ENCODE measurements around the gene STMN3.

GRCh38 chr20:63687419-63688178 lies 34.4 kb upstream of the STMN3 start:
- TF ChIP-seq, protein P1, sequence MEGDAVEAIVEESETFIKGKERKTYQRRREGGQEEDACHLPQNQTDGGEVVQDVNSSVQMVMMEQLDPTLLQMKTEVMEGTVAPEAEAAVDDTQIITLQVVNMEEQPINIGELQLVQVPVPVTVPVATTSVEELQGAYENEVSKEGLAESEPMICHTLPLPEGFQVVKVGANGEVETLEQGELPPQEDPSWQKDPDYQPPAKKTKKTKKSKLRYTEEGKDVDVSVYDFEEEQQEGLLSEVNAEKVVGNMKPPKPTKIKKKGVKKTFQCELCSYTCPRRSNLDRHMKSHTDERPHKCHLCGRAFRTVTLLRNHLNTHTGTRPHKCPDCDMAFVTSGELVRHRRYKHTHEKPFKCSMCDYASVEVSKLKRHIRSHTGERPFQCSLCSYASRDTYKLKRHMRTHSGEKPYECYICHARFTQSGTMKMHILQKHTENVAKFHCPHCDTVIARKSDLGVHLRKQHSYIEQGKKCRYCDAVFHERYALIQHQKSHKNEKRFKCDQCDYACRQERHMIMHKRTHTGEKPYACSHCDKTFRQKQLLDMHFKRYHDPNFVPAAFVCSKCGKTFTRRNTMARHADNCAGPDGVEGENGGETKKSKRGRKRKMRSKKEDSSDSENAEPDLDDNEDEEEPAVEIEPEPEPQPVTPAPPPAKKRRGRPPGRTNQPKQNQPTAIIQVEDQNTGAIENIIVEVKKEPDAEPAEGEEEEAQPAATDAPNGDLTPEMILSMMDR (IDR thresholded peaks at IDR 0.05; ENCODE audit: low read depth, low read length, missing input control): no peak
- TF ChIP-seq, protein P2, sequence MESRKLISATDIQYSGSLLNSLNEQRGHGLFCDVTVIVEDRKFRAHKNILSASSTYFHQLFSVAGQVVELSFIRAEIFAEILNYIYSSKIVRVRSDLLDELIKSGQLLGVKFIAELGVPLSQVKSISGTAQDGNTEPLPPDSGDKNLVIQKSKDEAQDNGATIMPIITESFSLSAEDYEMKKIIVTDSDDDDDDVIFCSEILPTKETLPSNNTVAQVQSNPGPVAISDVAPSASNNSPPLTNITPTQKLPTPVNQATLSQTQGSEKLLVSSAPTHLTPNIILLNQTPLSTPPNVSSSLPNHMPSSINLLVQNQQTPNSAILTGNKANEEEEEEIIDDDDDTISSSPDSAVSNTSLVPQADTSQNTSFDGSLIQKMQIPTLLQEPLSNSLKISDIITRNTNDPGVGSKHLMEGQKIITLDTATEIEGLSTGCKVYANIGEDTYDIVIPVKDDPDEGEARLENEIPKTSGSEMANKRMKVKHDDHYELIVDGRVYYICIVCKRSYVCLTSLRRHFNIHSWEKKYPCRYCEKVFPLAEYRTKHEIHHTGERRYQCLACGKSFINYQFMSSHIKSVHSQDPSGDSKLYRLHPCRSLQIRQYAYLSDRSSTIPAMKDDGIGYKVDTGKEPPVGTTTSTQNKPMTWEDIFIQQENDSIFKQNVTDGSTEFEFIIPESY (IDR thresholded peaks at IDR 0.05): no peak
- TF ChIP-seq, protein P3, sequence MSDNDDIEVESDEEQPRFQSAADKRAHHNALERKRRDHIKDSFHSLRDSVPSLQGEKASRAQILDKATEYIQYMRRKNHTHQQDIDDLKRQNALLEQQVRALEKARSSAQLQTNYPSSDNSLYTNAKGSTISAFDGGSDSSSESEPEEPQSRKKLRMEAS (IDR thresholded peaks at IDR 0.05): no peak
- TF ChIP-seq TAF1 (conservative IDR thresholded peaks at IDR 0.05) (no peak), JUND (IDR thresholded peaks at IDR 0.05) (no peak), YY1 (IDR thresholded peaks at IDR 0.05) (no peak), RAD21 (IDR thresholded peaks at IDR 0.05) (no peak), ATF3 (IDR thresholded peaks at IDR 0.05) (no peak), RXRA (IDR thresholded peaks at IDR 0.05) (no peak)
- TF ChIP-seq, protein P4, sequence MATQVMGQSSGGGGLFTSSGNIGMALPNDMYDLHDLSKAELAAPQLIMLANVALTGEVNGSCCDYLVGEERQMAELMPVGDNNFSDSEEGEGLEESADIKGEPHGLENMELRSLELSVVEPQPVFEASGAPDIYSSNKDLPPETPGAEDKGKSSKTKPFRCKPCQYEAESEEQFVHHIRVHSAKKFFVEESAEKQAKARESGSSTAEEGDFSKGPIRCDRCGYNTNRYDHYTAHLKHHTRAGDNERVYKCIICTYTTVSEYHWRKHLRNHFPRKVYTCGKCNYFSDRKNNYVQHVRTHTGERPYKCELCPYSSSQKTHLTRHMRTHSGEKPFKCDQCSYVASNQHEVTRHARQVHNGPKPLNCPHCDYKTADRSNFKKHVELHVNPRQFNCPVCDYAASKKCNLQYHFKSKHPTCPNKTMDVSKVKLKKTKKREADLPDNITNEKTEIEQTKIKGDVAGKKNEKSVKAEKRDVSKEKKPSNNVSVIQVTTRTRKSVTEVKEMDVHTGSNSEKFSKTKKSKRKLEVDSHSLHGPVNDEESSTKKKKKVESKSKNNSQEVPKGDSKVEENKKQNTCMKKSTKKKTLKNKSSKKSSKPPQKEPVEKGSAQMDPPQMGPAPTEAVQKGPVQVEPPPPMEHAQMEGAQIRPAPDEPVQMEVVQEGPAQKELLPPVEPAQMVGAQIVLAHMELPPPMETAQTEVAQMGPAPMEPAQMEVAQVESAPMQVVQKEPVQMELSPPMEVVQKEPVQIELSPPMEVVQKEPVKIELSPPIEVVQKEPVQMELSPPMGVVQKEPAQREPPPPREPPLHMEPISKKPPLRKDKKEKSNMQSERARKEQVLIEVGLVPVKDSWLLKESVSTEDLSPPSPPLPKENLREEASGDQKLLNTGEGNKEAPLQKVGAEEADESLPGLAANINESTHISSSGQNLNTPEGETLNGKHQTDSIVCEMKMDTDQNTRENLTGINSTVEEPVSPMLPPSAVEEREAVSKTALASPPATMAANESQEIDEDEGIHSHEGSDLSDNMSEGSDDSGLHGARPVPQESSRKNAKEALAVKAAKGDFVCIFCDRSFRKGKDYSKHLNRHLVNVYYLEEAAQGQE (IDR thresholded peaks at IDR 0.05): no peak
